GM12874 (cell line): Measurements from ENCODE around the gene MPP7.

Source experiments
- TF ChIP-seq, protein P1 (sequence below): IDR thresholded peaks from 2 replicates; pipeline ENCODE4 v1.5.1; 2011; ENCODE audit warnings: low read depth, mild to moderate bottlenecking, control low read depth, low read length, moderate library complexity; ENCODE audit not compliant: insufficient read depth

MPP7 gene

DNA sequence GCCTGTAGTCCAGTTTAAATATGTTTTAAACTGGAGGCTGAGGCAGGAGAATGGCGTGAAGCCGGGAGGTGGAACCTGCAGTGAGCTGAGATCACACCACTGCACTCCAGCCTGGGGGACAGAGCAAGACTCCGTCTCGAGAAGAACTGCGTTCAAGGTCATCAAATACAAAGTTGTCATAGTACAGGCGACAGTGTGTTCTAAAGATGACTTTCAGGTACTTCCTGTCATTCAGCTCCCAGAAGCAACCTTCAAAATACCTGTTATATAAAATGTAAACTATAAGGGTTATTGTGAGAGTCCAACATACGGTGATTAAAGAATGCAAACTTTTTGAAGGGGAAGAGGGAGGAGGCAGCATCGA, 8.7 kb downstream of the MPP7 start:
- TF ChIP-seq, protein P1, sequence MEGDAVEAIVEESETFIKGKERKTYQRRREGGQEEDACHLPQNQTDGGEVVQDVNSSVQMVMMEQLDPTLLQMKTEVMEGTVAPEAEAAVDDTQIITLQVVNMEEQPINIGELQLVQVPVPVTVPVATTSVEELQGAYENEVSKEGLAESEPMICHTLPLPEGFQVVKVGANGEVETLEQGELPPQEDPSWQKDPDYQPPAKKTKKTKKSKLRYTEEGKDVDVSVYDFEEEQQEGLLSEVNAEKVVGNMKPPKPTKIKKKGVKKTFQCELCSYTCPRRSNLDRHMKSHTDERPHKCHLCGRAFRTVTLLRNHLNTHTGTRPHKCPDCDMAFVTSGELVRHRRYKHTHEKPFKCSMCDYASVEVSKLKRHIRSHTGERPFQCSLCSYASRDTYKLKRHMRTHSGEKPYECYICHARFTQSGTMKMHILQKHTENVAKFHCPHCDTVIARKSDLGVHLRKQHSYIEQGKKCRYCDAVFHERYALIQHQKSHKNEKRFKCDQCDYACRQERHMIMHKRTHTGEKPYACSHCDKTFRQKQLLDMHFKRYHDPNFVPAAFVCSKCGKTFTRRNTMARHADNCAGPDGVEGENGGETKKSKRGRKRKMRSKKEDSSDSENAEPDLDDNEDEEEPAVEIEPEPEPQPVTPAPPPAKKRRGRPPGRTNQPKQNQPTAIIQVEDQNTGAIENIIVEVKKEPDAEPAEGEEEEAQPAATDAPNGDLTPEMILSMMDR: no peak

DNA sequence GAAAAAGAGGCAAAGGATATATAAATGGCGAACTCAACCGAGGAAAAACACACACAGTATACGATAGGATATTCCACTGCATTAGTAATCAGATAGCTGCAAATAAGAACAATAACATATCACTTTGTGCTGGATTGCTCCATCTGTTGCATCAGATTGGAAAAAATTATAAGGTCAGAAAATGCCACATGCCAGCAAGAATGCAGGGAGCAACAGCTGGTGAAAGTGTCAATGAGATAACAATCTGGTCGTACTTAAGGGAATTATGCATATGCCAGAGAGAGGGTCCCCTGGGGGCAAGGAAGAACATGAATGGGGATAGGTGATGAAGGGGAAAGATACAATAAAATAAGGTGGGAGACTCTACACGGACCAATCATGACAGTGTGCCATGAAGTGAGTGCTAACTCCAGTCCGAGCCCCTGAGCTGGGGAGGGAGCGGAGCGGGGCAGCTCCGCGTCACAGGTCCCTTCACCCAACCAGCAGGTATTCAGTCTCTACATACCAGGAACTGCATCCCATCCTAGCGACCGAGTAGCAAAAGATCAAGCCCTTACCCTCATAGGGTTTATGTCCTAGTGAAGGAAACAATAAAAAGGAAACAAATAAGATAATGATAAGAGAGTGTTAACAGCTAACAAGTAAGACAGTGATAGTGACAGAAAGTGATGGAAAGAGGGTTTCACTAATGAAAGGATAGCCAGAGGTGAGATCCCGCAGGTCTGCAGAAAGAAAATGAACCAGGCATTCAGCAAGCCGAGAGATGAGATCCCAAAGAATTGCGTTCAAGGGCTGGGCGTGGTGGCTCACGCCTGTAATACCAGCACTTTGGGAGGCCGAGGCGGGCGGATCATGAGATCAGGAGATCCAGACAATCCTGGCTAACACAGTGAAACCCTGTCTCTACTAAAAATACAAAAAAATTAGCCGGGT, 9.4 kb downstream of the MPP7 start:
- TF ChIP-seq, protein P1: no peak

DNA sequence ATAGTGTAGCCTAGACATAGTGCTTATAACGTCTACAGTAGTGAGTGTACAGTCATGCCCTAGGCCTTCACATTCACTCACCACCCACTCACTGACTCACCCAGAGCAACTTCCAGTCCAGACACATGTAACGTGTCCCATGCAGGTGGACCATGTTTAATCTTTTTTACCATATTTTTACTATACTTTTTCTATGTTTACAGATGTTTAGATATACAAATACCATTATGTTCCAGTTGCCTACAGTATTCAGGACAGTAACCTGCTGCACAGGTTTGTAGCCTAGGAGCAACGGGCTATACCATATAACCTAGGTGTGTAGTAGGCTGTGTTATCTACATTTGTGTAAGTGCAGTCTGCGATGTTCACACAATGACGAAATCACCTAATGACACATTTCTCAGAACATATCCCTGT, 11.0 kb downstream of the MPP7 start:
- TF ChIP-seq, protein P1: no peak

DNA sequence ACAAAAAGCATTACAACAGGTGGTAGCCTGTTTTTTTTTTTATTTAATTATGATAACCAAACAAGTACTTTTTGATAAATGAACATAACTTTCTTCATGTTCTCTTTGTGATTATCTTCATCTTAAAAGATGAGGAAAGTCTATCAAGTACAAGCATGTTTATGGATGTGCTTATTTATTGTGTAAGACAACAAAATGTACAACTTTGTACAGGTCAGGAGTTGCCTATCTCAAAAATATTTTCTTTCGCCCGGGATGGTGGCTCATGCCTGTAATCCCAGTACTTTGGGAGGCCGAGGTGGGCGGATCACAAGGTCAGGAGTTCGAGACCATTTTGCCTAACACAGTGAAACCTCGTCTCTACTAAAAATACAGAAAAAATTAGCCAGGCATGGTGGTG, 17.0 kb downstream of the MPP7 start:
- TF ChIP-seq, protein P1: no peak

DNA sequence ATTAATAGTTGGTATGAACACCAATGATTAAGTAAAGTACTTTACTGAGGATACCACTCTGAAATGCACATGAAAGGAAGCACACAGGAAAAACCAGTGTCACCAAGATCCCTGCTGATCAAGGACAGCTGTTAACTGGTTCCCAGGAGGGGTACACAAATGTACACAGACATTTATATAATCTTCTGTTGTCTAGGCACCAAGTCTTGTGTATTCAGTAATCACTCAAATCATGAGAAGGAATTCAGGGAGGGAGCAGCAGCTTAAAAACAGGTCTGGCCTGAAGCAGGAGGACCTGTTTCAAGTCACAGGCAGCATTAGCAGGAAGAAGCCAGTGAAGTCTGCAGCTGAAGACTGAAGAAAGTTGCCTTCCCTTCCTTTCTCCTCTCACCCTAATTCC, 18.7 kb downstream of the MPP7 start:
- TF ChIP-seq, protein P1: no peak

DNA sequence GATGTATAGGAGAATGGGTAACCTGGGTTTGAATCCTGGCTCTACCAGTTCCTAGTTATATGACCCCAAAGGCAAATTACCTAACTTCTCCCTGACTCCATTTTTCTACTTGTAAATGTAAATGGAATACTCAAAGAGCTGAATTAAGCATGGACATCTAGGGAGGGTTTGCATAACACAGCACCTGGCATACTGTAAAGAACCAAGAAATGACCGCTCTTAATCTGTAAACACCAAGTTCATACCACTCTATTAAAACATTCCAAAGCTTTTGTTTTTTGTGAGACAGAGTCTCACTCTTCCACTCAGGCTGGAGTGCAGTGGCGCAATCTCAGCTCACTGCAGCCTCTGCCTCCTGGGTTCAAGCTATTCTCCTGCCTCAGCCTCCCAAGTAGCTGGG, 19.6 kb downstream of the MPP7 start:
- TF ChIP-seq, protein P1: no peak

DNA sequence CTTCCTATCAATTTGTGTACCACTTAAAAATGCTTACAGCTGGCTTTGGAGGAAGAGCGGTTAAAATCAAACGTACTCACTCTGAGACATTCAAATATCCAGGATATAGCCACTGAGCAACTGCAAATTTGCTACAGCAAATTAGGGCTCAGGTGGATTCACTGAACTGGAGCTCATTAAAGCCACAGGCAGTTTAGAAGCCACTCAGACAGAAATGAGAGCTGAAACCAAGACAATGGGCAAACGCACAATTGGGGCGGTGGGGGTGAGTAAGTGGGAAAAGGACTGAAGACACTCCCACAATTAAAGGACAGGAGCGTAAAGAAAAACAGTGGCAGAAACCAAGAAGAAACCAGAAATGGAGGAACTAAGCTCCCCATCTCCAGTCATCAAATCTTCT, 20.5 kb downstream of the MPP7 start:
- TF ChIP-seq, protein P1: no peak
